ENCODE data around the gene FOXP1. TPM values are rescaled to one million over a fixed set of nuclear protein-coding genes. Genes with fewer than 3 reads are reported as not detected.

FOXP1 gene
- total RNA-seq, 1 experiment from 2014 or later: 75.3 TPM

- no peak overlapping the region for H3K27ac Mint-ChIP-seq
- H2AK5ac ChIP-seq (ENCODE audit: insufficient read length, low read length): no peak overlapping the region
- WGBS (ENCODE audit: extremely low coverage, insufficient read length, low lambda C conversion rate): no CpG with 5 or more reads among the region's 5 CpGs
- H3T11ph ChIP-seq (ENCODE audit: low read length): no peak overlapping the region
- peaks cover 0 to 23% (median 4%) of the 10 kb centered on the region in 3 experiments; a peak in 3 of 7 replicates for H3K36me3 Mint-ChIP-seq (ENCODE audit: insufficient read depth in 1 of 3, low read depth in 3 of 3)
- no peak; the same call in 2 of the 3 replicates for TF ChIP-seq CTCF (conservative IDR thresholded peaks at IDR 0.05)
- no peak overlapping the region for H2BK120ac ChIP-seq (ENCODE audit: low read depth, low read length, poor library complexity, severe bottlenecking)
- no peaks in the 10 kb centered on the region for H3K27me3 ChIP-seq (ENCODE audit: insufficient read depth, low read length)
- H2BK15ac ChIP-seq (ENCODE audit: low read depth, low read length): no peak overlapping the region
- peak; percentile 33 for DNase-seq
- no peak overlapping the region for H2AFZ ChIP-seq (ENCODE audit: low read length)
- no peak overlapping the region for H4K91ac ChIP-seq (ENCODE audit: insufficient read length, low read depth, low read length)
- no peak overlapping the region for H4K8ac ChIP-seq (replicated peaks; ENCODE audit: insufficient read length, low read depth, low read length)
- no peaks in the 10 kb centered on the region for H3K79me2 ChIP-seq (ENCODE audit: insufficient read depth, low read length)
- no peak overlapping the region for H3K56ac ChIP-seq (ENCODE audit: insufficient read length, low read depth, low read length)
- no peaks in the 10 kb centered on the region for H4K20me1 ChIP-seq (ENCODE audit: control insufficient read depth, insufficient read depth, insufficient read length)
- no peak overlapping the region for H4K5ac ChIP-seq (ENCODE audit: insufficient read length, low read depth, low read length)
- no peak overlapping the region for H2BK12ac ChIP-seq (ENCODE audit: insufficient read length, low read depth, low read length)
- no peaks in the 10 kb centered on the region for H3K79me1 ChIP-seq (ENCODE audit: insufficient read depth, low read depth, low read length, poor library complexity, severe bottlenecking)
- H3K14ac ChIP-seq (ENCODE audit: insufficient read depth, low read length): no peak overlapping the region
- peaks cover 2% of the 10 kb centered on the region; the same call in 1 of the 2 replicates for H3K4me1 ChIP-seq (ENCODE audit: insufficient read depth, low read length)
- no peaks in the 10 kb centered on the region for H3K9me3 ChIP-seq (ENCODE audit: control insufficient read depth, low read depth, low read length)
- no peaks in the 10 kb centered on the region; a peak in 1 of 5 replicates for H3K9me3 Mint-ChIP-seq
- no peaks in the 10 kb centered on the region for H3K23me2 ChIP-seq (ENCODE audit: insufficient read length, low read depth, low read length, poor library complexity, severe bottlenecking)
- no peak overlapping the region for H3K18ac ChIP-seq (ENCODE audit: insufficient read length, low read depth, low read length)
- no peak overlapping the region for H2BK5ac ChIP-seq (ENCODE audit: insufficient read length, low read length)
- H3K4me2 ChIP-seq (ENCODE audit: insufficient read depth, insufficient read length, low read length): no peak overlapping the region
- no peak overlapping the region for H3K27ac ChIP-seq (ENCODE audit: insufficient read length, low read depth, low read length)
- H2BK20ac ChIP-seq (ENCODE audit: low read depth, low read length, poor library complexity, severe bottlenecking): no peak overlapping the region
- no peak overlapping the region for H3K9ac ChIP-seq (ENCODE audit: extremely low read depth, insufficient read length, low read length)
- no peak overlapping the region for H3K4me3 Mint-ChIP-seq
- H3K4me1 Mint-ChIP-seq: peaks cover 4 to 9% of the 10 kb centered on the region in 2 experiments; a peak in 3 of 4 replicates
- H3K27me3 Mint-ChIP-seq (ENCODE audit: low read depth): no peaks in the 10 kb centered on the region
- no peak overlapping the region for H3K23ac ChIP-seq (ENCODE audit: insufficient read length, low read depth, low read length)
- H3K4ac ChIP-seq (ENCODE audit: low read depth, low read length): no peak overlapping the region
Measured at GRCh38 chr3:71194785-71195184, 388.7 kb downstream of the FOXP1 start.

All from H9 (cell line).